Activated CD4-positive, alpha-beta T cell treated with anti-CD3 and anti-CD28 coated beads, Interleukin-2, amount 50 U/mL, for 48 hours (primary cell): ENCODE measurements around the gene LHFPL5.

Source experiments
- DNase-seq, 2 experiments: peaks; one replicate each; pipeline ENCODE4 v3.0.0-alpha.2; 2020

LHFPL5 gene

DNA sequence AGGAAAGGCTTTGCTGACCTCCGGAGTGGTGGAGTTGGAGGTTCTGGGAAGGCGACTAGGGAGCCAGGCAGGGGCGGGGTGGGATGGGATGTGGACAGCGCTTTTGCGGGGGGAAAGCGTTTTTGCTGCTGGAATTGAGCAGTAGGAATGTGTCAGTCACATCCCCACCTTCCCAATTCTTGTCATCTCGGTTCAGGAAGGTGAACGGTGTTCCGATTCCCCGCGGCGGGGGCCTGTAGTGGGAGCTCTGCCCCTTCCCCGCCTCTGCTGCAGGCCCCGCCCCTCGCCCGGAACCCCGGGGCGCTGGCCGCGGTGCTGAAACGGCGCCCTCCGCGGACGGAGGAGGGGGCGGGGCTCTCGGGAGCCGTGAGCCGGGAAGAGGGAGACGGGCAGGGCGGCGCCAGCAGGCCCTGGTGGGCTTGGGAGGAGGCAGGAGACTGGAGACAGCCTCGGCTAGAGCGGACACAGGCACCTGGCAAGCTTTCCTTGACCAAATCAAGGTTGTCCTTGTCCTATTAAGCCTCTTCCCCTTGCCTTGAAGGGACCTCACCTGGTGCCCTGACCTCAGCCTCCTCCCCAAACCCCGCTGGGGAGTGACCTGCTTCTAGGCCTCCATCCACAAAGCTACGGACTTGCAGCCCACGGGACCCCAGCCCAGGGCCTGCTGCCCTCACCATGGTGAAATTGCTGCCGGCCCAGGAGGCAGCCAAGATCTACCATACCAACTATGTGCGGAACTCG, at the start of gene LHFPL5:
LHFPL5 (plus strand) TSS at position 357 of the 741 bp plus-strand sequence; CDS start at position 676, 319 bp downstream.
- peak; percentile 53 to 56 for DNase-seq

DNA sequence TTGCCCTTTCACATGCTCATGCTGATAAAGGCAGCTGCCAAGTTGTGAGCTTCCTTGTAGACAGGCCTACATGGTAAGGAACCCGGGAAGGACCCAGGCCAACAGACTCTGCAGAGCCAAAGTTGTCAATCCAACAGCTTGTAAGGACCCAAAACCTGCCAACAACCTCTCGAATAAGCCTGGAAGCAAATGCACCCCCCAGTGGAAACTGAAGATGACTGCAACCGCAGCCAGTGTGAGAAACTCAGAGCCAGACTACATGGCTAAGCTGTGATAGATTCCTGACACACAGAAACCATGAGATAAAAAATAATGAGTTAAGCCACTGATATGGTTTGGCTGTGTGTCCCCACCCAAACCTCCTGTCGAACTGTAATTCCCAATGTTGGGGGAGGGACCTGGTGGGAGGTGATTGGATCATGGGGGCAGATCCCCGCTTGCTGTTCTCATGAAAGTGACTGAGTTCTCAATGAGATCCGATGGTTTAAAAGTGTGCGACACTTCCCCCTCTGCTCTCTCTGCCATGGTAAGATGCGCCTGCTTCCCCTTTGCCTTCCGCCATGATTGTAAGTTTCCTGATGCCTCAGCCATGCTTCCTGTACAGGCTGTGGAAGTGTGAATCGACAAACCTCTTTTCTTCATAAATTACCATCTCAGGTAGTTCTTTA, 47.6 kb upstream of the LHFPL5 start:
- DNase-seq, result no peak

DNA sequence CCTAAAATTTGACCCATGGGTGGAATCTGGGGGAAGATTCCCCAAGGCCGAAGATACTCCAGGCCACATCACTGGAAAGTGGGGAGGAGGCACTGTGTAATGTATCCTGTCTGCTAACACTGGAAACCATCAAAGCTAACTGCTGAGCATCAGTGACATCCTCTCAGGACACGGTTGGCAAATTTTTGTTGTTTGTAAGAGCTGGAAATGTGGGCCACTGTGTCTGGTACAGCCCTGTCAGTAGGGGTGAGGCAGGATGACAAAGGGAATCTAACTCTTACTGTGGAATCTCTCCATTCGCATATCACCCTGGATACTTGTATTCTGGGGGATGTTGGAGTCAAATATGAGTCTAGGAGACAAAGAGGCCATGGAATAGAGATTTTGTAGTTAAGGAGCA, 45.7 kb upstream of the LHFPL5 start:
- DNase-seq, result no peak

DNA sequence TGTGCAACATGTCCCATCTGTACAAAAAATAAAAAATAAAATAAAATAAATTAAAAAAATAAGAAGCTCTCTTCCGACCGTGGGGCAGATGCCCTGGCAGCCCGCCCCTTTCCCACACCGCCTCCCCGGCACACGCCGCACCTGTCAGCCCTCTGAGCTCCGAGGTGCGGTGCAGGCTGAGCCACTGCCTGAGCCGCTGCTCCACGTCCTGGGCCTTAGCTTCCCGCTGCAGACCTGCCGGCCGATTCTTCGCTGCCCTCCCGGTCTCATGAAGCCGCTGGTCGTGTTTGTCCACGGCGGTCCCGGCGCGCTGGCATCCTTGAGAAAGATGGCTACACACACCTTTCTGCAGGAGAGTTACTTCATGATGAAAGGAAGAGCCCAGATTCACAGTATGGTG, 39.4 kb upstream of the LHFPL5 start:
- DNase-seq, result no peak

DNA sequence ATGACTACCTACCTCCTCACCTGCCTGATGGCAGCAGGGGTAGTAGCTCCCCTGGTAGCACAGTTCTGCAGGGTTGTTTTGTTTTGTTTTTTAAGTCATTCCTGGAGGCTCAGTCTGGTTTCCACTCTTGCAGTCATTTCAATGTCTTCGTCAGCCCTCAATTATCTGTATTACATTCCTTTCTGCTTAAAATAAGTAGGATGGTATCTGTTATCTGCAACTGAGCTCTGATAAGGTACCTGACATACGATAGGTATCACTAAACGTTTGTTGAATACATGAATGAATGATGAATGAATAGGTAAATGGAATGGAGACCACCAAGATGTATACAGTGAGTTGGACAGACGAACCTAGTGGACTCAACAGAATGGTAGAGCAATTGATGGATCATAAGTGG, 35.9 kb upstream of the LHFPL5 start:
- DNase-seq, result no peak

DNA sequence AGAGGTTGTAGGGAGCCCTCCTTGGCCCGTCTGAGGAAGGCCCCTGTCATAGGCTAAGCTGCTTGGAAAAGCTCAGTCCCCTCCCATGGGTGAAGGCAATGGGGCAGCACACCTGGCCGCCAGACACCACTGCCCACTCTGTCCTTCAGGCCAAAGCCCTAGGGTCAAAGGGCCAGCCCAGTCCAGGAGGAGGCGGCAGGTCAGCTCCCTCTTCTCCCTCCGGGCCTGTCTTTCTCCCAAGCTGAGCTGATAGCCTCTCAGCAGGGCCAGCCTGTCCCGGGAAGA, 33.9 kb upstream of the LHFPL5 start:
- no peak for DNase-seq

DNA sequence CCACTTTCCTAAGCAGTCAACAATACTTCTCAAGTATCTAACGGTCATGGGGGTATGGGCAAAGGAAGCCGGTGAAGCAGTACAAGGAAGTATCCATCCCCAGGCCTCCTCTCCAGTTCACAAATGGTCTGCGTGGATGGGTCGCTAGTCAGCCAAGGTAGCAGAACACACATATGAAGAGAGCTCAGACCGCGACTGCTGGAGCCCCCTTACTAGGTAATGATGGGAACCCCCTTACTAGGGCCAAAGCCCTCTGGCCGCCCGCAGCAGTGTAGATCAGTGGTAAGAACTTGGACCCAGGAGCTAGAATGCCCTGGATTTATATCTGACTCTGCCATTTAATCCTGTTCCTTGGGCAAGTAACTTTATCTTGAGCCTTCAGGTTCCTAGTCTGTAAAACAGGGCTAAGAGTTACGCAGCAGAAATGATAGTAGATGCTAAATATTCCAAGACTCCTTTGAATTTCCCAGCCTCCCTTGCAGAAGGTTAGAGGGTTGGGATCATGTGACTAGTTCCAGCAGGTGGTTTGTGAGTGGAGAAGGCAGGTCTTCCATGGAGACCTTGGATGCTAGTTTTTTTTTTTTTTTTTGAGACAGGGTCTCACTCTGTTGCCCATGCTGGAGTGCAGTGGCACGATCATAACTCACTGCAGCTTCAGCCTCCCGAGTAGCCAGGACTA, 30.9 kb upstream of the LHFPL5 start:
- DNase-seq, result no peak

DNA sequence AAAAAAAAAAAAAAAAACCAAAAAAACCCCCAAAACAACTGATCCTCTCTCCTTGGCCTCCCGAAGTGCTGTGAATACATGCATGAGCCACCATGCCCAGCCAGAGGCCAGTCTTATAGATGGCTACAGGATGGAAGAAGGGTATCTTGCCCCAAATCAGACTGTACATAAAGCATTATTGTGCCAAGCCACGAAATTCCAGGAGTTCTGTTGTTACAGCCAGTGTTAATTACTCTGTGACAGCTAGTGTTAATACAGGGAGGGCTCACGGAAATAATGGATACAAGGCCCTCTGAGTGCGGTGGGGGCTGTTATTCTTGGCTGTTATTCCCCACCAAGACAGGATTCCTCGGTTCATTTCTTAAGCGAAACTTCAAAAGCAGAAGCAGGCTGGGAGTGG, 30.1 kb upstream of the LHFPL5 start:
- no peak for DNase-seq

DNA sequence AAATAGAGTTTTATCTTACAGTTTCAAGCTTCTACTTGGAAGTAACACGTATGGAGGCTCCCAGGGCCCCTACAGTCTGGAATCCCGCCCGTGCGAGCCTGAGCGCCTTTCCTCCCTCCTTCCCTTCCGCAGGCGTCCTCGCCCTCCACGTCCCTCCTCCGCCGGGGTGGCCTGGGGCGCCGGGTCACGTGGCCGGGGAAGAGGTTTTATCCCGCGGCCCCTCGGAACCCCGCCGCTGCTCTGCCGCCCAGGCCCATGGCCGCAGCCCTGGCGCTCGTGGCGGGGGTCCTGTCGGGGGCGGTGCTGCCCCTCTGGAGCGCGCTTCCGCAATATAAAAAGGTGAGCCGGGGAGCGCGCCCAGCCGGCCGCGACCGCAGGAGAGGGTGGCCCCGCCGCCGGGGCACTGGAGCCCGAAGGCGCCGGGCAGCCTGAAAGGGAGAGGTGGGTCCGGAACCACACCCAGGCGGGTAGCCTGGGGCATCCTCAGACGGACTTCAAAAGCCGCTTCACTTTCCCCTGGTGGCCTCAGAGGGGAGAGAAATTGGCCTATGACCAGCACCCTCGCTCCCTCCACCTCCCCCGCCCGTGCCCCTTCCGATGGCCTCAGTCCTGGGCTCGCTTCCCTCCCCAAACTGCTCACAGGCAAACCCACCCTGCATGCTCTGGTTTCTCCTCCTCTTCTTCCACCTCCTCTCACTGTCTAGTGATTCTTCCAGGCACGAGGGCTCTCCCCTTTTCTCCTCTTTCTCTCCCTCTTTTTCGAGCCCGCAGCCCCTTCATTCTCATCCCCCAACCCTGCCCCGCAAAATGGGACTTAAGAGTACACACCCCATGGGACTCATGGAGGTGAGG, 28.6 kb upstream of the LHFPL5 start, which contains the start of gene CLPSL2:
CLPSL2 (plus strand) TSS at position 235 of the 852 bp plus-strand sequence; CDS start at position 256, 21 bp downstream.
- peak; percentile 15 to 24 for DNase-seq

DNA sequence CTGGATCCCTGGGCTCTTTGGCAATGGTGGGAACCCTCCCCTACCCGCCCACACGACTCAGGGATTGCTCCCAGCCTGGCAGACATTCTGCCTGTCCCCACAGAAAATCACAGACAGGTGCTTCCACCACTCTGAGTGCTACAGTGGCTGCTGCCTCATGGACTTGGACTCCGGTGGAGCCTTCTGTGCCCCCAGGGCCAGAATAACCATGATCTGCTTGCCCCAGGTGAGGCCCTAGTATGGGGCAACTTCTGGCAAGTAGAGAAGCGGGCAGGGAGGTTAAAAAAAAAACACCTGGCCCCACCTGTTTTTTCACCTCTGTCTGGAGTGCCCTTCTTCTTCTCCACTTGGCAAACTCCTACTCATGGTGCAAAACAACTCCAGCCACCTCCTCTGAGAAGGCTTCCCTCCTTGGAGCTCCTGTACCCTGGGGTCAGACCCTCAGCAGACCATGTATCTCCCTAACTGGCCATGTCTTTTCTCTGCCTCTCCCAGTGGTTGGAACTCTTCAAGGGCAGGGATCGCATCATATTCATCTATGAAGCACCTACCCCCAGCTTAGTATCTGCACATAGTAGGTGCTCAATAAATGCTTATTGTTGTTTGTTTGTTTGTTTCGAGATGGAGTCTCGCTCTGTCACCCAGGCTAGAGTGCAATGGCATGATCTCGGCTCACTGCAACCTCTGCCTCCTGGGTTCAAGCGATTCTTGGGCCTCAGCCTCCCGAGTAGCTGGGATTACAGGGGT, 27.6 kb upstream of the LHFPL5 start:
- no peak for DNase-seq

DNA sequence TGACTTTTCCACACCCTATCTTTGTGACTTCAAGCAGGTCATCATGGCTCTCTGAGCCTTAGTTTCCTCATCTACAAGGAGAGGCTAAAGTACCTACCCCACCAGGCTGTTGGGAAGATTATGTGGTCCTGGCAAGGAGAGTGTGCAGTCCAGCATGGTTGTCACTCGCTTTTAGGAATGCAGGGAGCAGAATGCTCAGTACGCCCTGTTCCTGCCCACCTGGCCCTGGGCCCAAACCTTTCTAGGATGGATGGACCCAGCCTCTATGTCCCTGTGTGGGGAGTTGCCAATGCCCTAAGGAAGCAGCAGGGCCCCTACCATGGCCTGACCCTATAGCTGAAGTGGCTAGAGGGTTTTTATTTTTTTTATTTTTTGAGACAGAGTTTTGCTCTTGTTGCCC, 26.7 kb upstream of the LHFPL5 start:
- DNase-seq, result no peak

DNA sequence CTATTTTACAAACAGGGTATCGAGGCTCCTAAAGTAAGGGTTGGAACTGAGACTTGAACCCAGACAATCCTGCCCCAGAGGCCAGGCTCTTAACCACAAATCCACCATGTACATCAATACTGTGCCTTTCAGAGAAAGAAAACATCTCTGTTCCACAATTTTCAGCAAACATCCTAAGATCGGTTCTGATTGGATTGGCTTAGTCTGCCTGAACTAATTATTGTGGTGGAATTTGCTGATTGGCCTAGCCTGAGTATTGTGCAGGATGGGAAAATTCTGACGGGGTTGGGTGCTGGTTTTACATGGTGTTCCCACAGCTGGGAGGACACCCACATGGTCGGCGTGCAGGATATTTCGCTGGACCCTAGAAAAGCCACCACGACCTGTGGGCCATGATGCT, 24.4 kb upstream of the LHFPL5 start, which contains the start of gene CLPSL1:
CLPSL1 (plus strand) TSS at position 301 of the 400 bp plus-strand sequence; CDS start at position 393, 92 bp downstream.
- no peak for DNase-seq

DNA sequence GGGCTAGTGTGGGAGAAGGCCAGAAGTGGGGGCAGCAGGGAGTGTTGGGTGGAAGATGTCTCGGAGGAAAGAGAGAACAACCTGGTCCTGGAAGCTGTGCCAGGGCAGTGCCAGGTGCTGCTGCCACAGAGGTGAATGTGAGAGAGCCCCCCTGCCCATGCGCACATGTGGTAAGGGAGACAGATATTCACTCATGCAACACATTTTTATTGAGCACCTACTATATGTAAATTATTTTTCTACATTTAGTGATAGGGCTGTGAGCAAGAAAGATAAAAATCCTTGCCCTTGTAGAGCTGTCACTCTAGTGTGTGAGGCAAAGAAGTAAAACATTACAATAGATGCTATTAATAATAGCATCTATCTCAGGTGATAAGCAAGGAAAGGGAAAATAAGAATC, 23.9 kb upstream of the LHFPL5 start:
- no peak for DNase-seq

DNA sequence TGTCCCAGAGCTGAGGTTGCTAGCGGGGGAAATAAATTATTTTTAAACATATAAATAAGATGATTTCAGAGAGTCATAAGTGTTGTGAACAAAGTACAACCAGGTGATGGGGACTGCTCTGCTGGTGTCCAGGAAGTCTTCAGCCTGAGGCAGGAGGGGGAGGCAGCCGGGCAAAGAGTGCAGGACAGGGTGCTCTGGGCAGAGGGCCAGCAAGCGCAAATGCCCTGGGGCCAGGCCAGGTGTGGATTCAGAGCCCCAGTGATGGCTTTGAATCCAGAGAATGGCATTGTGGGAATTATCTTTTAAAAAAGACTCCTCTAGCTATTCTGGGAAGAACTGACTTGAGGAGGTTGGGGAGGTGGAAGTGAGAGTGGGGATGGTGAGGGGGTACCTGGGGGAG, 22.7 kb upstream of the LHFPL5 start:
- DNase-seq, result no peak

DNA sequence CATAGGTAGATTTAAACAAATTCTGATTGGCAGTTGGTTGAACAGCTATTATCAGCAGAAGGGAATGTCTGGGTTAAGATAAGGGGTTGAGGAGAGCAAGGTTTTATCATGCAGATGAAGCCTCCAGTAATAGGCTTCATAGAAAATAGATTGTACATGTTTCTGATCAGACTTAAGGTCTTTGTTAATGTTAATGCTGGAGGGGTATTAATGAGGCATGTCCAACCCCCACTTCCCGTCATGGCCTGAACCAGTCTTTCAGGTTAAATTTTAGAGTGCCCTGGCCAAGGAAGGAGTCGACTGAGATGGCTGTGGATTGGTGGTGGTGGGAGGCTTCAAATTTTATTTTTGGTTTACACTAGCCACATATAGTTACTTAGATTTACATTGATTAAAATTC, 21.0 kb upstream of the LHFPL5 start:
- DNase-seq, result no peak

DNA sequence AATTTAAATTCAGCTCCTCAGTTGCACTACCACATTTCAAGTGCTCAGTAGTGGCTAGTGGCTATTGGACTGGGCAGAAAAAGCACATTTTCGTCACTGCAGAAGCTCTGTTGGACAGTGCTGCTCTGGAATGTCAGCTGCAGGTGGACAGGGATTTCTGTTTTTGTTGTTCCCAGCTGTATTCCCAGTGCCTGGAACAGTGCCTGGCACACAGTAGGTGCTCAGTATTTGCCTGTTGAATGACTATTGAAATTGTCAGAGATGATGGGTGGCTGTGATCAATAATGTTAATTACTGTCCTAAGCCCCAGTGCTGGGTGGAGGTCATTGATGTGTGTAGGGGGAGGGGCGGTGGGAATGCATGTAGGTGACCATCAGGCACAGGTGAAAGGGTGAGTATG, 18.9 kb upstream of the LHFPL5 start:
- DNase-seq, result no peak

DNA sequence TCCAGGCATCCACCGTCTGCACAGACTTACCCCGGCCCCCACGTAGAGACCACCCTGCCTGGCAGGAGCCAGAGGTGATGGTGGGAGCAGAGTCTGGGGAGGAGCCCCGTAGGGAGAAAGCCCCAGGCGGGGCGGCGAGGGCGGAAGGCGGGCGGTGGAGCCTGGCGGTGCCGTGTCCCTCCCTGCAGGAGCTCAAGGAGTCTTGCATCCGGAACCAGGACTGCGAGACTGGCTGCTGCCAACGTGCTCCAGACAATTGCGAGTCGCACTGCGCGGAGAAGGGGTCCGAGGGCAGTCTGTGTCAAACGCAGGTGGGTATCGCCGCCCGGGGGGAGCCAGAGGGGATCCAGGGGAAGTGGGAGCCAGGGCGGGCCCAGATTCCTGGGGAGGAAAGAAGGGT, 18.3 kb upstream of the LHFPL5 start:
- no peak for DNase-seq

DNA sequence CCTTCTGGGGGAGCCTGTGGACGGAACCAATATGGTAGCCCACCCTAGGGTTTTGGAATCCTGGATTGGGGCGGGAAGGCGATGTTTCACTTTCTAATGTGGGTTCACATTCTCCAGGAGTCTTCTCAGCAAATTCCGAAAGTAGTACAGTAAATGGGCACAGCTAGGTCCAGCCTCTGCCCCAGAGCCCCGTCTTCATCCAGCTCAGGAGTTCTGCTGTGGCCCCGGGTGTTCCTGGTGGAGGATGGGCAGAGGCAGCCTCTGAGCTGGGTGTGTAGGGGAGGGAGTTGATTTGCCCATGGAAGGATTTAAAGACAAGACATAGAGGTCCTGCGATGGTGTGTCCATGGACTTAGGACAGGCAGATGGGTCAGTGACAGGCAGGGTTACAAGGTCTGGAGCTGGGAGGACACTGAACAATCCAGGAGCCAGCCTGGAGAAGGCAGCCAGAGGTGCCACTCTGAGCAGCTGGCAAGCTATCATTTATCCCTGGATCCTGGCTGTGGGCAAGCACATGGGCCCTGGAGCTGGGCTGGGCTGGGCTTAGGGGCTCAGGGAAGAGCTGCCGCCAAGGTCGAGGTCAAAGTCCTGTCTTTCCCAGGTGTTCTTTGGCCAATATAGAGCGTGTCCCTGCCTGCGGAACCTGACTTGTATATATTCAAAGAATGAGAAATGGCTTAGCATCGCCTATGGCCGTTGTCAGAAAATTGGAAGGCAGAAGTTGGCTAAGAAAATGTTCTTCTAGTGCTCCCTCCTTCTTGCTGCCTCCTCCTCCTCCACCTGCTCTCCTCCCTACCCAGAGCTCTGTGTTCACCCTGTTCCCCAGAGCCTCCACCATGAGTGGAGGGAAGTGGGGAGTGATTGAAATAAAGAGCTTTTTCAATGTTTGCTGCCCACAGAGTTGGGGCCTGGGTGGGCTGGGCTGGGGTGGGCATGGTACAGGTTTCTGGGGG, 17.6 kb upstream of the LHFPL5 start:
- DNase-seq, result no peak

DNA sequence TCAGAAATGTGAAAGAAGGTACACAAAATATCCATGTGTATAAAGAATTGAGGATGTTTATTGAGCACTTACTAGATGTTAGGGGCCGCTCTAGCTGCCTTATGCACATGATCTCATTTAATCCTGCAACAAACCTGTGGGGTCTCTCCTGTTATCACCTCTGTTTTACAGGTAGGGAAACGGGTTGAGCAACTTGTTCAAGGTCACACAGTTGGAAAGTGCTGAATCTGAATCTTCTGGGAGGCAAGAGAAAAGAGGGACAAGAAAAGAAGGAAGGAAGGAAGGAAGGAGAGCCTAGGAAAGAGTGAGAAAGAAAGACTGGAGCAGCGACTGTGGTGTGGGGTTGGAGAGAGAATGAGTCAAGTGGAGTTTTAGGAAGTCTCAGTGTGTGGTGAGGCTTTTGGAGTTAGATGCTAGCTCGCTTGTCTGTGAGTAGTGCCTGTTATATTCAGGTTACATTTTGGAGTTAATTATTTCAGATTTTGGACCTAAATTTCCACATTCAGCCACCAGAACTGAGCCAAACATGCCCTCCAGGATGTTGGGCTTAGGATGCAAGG, 16.6 kb upstream of the LHFPL5 start:
- no peak for DNase-seq

DNA sequence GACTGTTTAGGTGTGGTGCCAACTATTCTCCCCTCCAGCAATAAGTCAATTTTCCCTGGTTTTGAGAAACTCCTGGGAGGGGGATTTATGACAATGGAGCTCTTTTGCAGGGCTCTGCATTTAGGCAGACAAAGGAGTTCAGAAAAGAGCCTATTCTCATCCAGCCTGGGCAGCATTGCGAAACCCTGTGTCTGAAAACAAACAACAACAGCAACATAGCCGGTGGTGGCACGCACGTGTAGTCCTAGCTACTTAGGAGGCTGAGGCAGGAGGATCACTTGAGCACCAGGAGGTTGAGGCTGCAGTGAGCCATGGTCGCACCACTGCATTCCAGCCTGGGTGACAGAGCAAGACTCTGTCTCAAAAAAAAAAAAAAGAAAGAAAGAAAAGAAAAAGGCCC, 14.5 kb upstream of the LHFPL5 start:
- no peak for DNase-seq
